Measurements from ENCODE around the gene BMP7.

Gene BMP7

GRCh38 chr20:57217802-57218201 lies 48.6 kb downstream of the BMP7 start:
- TF ChIP-seq CTCF (IDR thresholded peaks at IDR 0.05; ENCODE audit: extremely low read depth, missing control alignments) = no peak
- no peak for DNase-seq (ENCODE audit: low spot score)

- no peak for DNase-seq (ENCODE audit: low spot score)
- no peak for TF ChIP-seq CTCF (IDR thresholded peaks at IDR 0.05; ENCODE audit: extremely low read depth, missing control alignments)
Measured at GRCh38 chr20:57216669-57217068, 49.8 kb downstream of the BMP7 start.

GRCh38 chr20:57215826-57216471 lies 50.5 kb downstream of the BMP7 start:
- TF ChIP-seq CTCF (IDR thresholded peaks at IDR 0.05; ENCODE audit: extremely low read depth, missing control alignments) = no peak
- DNase-seq (ENCODE audit: low spot score) = no peak

- DNase-seq (ENCODE audit: low spot score) = no peak
- TF ChIP-seq CTCF (IDR thresholded peaks at IDR 0.05; ENCODE audit: extremely low read depth, missing control alignments) = no peak
Measured at GRCh38 chr20:57215426-57215825, 51.0 kb downstream of the BMP7 start.

- TF ChIP-seq CTCF (IDR thresholded peaks at IDR 0.05; ENCODE audit: extremely low read depth, missing control alignments) = no peak
- DNase-seq (ENCODE audit: low spot score) = no peak
Measured at GRCh38 chr20:57214948-57215347, 51.5 kb downstream of the BMP7 start.

- DNase-seq (ENCODE audit: low spot score) = no peak
- TF ChIP-seq CTCF (IDR thresholded peaks at IDR 0.05; ENCODE audit: extremely low read depth, missing control alignments) = no peak
Measured at GRCh38 chr20:57214427-57214826, 52.0 kb downstream of the BMP7 start.

GRCh38 chr20:57213924-57214323 lies 52.5 kb downstream of the BMP7 start:
- no peak for TF ChIP-seq CTCF (IDR thresholded peaks at IDR 0.05; ENCODE audit: extremely low read depth, missing control alignments)
- DNase-seq (ENCODE audit: low spot score) = no peak

Data from GM20000 (cell line).